Measurements from ENCODE around the gene GALNT13. TPM values are rescaled to one million over a fixed set of nuclear protein-coding genes. Genes with fewer than 3 reads are reported as not detected.

Gene GALNT13
- total and polyA plus RNA-seq, 4 donors: not detected

GRCh38 chr2:154497019-154497418 lies 625.3 kb downstream of the GALNT13 start:
- no peaks in the 10 kb centered on the region for H3K9me3 ChIP-seq (ENCODE audit: control insufficient read depth in 4 of 4, low read length in 3 of 4)
- H3K27me3 ChIP-seq (ENCODE audit: control insufficient read depth in 4 of 4, insufficient read depth in 4 of 4, low read length in 3 of 4): no peaks in the 10 kb centered on the region
- H3K4me1 ChIP-seq (ENCODE audit: control insufficient read depth in 4 of 4, insufficient read depth in 4 of 4, low read length in 3 of 4): peaks cover 0 to 14% (median 0%) of the 10 kb centered on the region in 4 donors
- no peaks in the 10 kb centered on the region for H3K36me3 ChIP-seq (ENCODE audit: control insufficient read depth in 4 of 4, insufficient read depth in 3 of 4, low read depth in 1 of 4, low read length in 3 of 4)
- H3K4me3 ChIP-seq (ENCODE audit: low read depth in 1 of 3, low read length in 3 of 3): no peak overlapping the region
- no peak overlapping the region for H3K27ac ChIP-seq (ENCODE audit: low read depth in 1 of 2, low read length in 2 of 2)
- TF ChIP-seq MAX (IDR thresholded peaks at IDR 0.05): no peak
- no peak for TF ChIP-seq ZBTB33 (IDR thresholded peaks at IDR 0.05)
- TF ChIP-seq NR2F2 (IDR thresholded peaks at IDR 0.05): no peak
- no peak for TF ChIP-seq GABPA (IDR thresholded peaks at IDR 0.05 in 1 of 2, conservative IDR thresholded peaks at IDR 0.05 in 1 of 2)
- no peak for TF ChIP-seq CTCF (IDR thresholded peaks at IDR 0.05; ENCODE audit: low read depth, low read length, missing input control)
- TF ChIP-seq EGR1 (IDR thresholded peaks at IDR 0.05; ENCODE audit: low read depth in 2 of 2): no peak
- no peak for TF ChIP-seq ATF3 (IDR thresholded peaks at IDR 0.05)
- TF ChIP-seq FOXA1 (IDR thresholded peaks at IDR 0.05): no peak
- TF ChIP-seq JUND (IDR thresholded peaks at IDR 0.05): no peak
- H3K9ac ChIP-seq (ENCODE audit: low read depth in 1 of 2, low read length in 2 of 2): no peak overlapping the region
- DNase-seq (ENCODE audit: low spot score): no peak

Data from liver (tissue), 9 donors.